Astrocyte (in vitro differentiated cells and primary cell): Measurements from ENCODE around the gene FSTL4.

ENCODE experiments used
- CTCF ChIP-seq: IDR thresholded peaks from 2 replicates; pipeline ENCODE4 v1.5.1; 2011; ENCODE audit warnings: low read depth, mild to moderate bottlenecking, inconsistent platforms, low read length, moderate library complexity; ENCODE audit not compliant: insufficient read depth
- EZH2 ChIP-seq: IDR thresholded peaks from 2 replicates; pipeline ENCODE4 v1.6.1; 2012; ENCODE audit warnings: mild to moderate bottlenecking, low read length, inconsistent platforms; ENCODE audit not compliant: insufficient read depth

- TF ChIP-seq CTCF (no peak), EZH2 (no peak)
These were observed 114.6 kb downstream of the FSTL4 start for GRCh38 chr5:133497608-133498348.
